HEK293 (cell line): ENCODE results near the gene B3GALT5.

ENCODE experiments used
- CTCF ChIA-PET: fragments of 350-600 bp; formaldehyde crosslinking; extraction: SDS; loops from one replicate; lab custom pipeline; 2021; ENCODE audit warnings: antibody characterized with exemption; lab: Yijun Ruan, JAX
- POLR2A ChIA-PET: fragments of 300-600 bp; formaldehyde crosslinking; extraction: SDS; loops from one replicate; lab custom pipeline; 2020; ENCODE audit warnings: antibody characterized with exemption, inconsistent platforms; lab: Yijun Ruan, JAX
- H3K27ac ChIP-seq: fragments of 200-500 bp; sonication (Bioruptor generic); 2 replicates; pipeline ENCODE4 v1.5.1; 2014; ENCODE audit warnings: low read depth, low read length, control low read depth, inconsistent platforms; ENCODE audit errors: extremely low read depth
- H3K36me3 ChIP-seq, 2 experiments: fragments of 200-500 bp in 1 of 2; sonication (Bioruptor generic) in 1 of 2; 1 replicate in 1 of 2; 2 replicates in 1 of 2; pipeline ENCODE4 v1.5.1; 2014 to 2017; ENCODE audit warnings: inconsistent platforms in 2 of 2, low read length in 2 of 2; ENCODE audit not compliant: control insufficient read depth in 2 of 2, insufficient read depth in 1 of 2
- H3K4me1 ChIP-seq: fragments of 200-500 bp; sonication (Bioruptor generic); 2 replicates; pipeline ENCODE4 v1.5.1; 2014; ENCODE audit warnings: mild to moderate bottlenecking, low read length, inconsistent platforms; ENCODE audit not compliant: control insufficient read depth, insufficient read depth
- H3K4me3 ChIP-seq: 2 replicates; pipeline ENCODE4 v1.5.1; 2011; ENCODE audit warnings: low read depth, mild to moderate bottlenecking, control low read depth, low read length, moderate library complexity
- H3K9me3 ChIP-seq: fragments of 200-500 bp; sonication (Bioruptor generic); 2 replicates; pipeline ENCODE4 v1.5.1; 2014; ENCODE audit warnings: low read depth, low read length, inconsistent platforms; ENCODE audit not compliant: control insufficient read depth, insufficient read depth
- GLIS1 ChIP-seq: fragments of 450-650 bp; formaldehyde crosslinking; IDR thresholded peaks from 2 replicates; pipeline ENCODE4 v1.5.1; 2016; ENCODE audit warnings: missing biosample characterization, missing genetic modification characterization
- OSR2 ChIP-seq: fragments of 450-650 bp; formaldehyde crosslinking; IDR thresholded peaks from 2 replicates; pipeline ENCODE4 v1.5.1; 2016; ENCODE audit warnings: missing biosample characterization, missing genetic modification characterization
- REPIN1 ChIP-seq: fragments of 450-650 bp; formaldehyde crosslinking; IDR thresholded peaks from 2 replicates; pipeline ENCODE4 v1.5.1; 2017; ENCODE audit warnings: missing biosample characterization, missing genetic modification characterization, low read depth
- ZNF112 ChIP-seq: fragments of 450-650 bp; formaldehyde crosslinking; IDR thresholded peaks from 2 replicates; pipeline ENCODE4 v1.5.0; 2017; ENCODE audit warnings: missing biosample characterization, missing genetic modification characterization
- ZNF114 ChIP-seq: fragments of 450-650 bp; formaldehyde crosslinking; IDR thresholded peaks from 2 replicates; pipeline ENCODE4 v1.5.0; 2017; ENCODE audit warnings: missing biosample characterization, missing genetic modification characterization
- ZNF157 ChIP-seq: fragments of 450-650 bp; formaldehyde crosslinking; IDR thresholded peaks from 2 replicates; pipeline ENCODE4 v1.5.1; 2016; ENCODE audit warnings: missing biosample characterization, missing genetic modification characterization
- ZNF239 ChIP-seq: fragments of 450-650 bp; formaldehyde crosslinking; IDR thresholded peaks from 2 replicates; pipeline ENCODE4 v1.5.1; 2016; ENCODE audit warnings: missing biosample characterization, missing genetic modification characterization
- ZNF24 ChIP-seq: fragments of 450-650 bp; formaldehyde crosslinking; IDR thresholded peaks from 2 replicates; pipeline ENCODE4 v1.5.1; 2016; ENCODE audit warnings: missing biosample characterization, missing genetic modification characterization
- ZNF248 ChIP-seq: fragments of 450-650 bp; formaldehyde crosslinking; IDR thresholded peaks from 2 replicates; pipeline ENCODE4 v1.5.1; 2017; ENCODE audit warnings: missing biosample characterization, missing genetic modification characterization
- ZNF26 ChIP-seq: fragments of 450-650 bp; formaldehyde crosslinking; IDR thresholded peaks from 2 replicates; pipeline ENCODE4 v1.5.1; 2016; ENCODE audit warnings: missing biosample characterization, missing genetic modification characterization
- ZNF280C ChIP-seq: fragments of 450-650 bp; formaldehyde crosslinking; IDR thresholded peaks from 2 replicates; pipeline ENCODE4 v1.5.1; 2016; ENCODE audit warnings: missing biosample characterization, missing genetic modification characterization
- ZNF280D ChIP-seq: fragments of 450-650 bp; formaldehyde crosslinking; IDR thresholded peaks from 2 replicates; pipeline ENCODE4 v1.5.1; 2016; ENCODE audit warnings: missing biosample characterization, missing genetic modification characterization
- ZNF37A ChIP-seq: fragments of 450-650 bp; IDR thresholded peaks from 2 replicates; pipeline ENCODE4 v1.5.1; 2018; ENCODE audit warnings: missing biosample characterization, missing genetic modification characterization
- ZNF488 ChIP-seq: fragments of 450-650 bp; formaldehyde crosslinking; IDR thresholded peaks from 2 replicates; pipeline ENCODE4 v1.5.1; 2016; ENCODE audit warnings: missing biosample characterization, missing genetic modification characterization
- ZNF549 ChIP-seq: fragments of 450-650 bp; IDR thresholded peaks from 2 replicates; pipeline ENCODE4 v1.5.1; 2018; ENCODE audit warnings: missing biosample characterization, missing genetic modification characterization, mild to moderate bottlenecking, inconsistent platforms, moderate library complexity
- ZNF561 ChIP-seq: fragments of 450-650 bp; IDR thresholded peaks from 2 replicates; pipeline ENCODE4 v1.5.1; 2018; ENCODE audit warnings: missing biosample characterization, missing genetic modification characterization, borderline replicate concordance
- ZNF600 ChIP-seq: fragments of 450-650 bp; formaldehyde crosslinking; IDR thresholded peaks from 2 replicates; pipeline ENCODE4 v1.5.1; 2016; ENCODE audit warnings: missing biosample characterization, missing genetic modification characterization
- ZNF626 ChIP-seq: fragments of 450-650 bp; sonication (Bioruptor Pico); formaldehyde crosslinking; IDR thresholded peaks from 2 replicates; pipeline ENCODE4 v1.5.1; 2018; ENCODE audit warnings: missing biosample characterization, missing genetic modification characterization, inconsistent platforms
- ZNF692 ChIP-seq: fragments of 450-650 bp; formaldehyde crosslinking; IDR thresholded peaks from 2 replicates; pipeline ENCODE4 v1.5.1; 2016; ENCODE audit warnings: missing biosample characterization, missing genetic modification characterization
- ZNF747 ChIP-seq: fragments of 450-650 bp; formaldehyde crosslinking; IDR thresholded peaks from 2 replicates; pipeline ENCODE4 v1.5.1; 2016; ENCODE audit warnings: missing biosample characterization, missing genetic modification characterization

The B3GALT5 gene

GRCh38 chr21:39645331-39645730 lies 32.6 kb downstream of the B3GALT5 start:
- POLR2A ChIA-PET = no interaction called here
- H3K36me3 ChIP-seq = no peaks in the 10 kb centered on the region

More at GRCh38 chr21:39645331-39645730, 32.6 kb downstream of the B3GALT5 start:
- Histone ChIP-seq H3K27ac (no peak overlapping the region), H3K9me3 (no peaks in the 10 kb centered on the region), H3K4me1 (no peaks in the 10 kb centered on the region), H3K4me3 (no peak overlapping the region)
- CTCF ChIA-PET = interaction anchor here (0.8 to 1.1 kb wide), 3 partner anchors 27 to 128 kb away, joined by 3 to 5 read pairs (median 4); no protein-coding TSS in a partner anchor
- no peak for TF ChIP-seq OSR2 (tag by site-specific recombination)
- no peak for TF ChIP-seq ZNF280D (tag by site-specific recombination)
- no peak for TF ChIP-seq ZNF114 (tag by site-specific recombination)
- TF ChIP-seq ZNF626 (tag by site-specific recombination) = no peak
- TF ChIP-seq ZNF549 (tag by site-specific recombination) = no peak
- no peak for TF ChIP-seq GLIS1
- no peak for TF ChIP-seq ZNF280C (tag by site-specific recombination)
- TF ChIP-seq ZNF248 (tag by site-specific recombination) = no peak
- no peak for TF ChIP-seq ZNF37A
- TF ChIP-seq ZNF488 (tag by site-specific recombination) = no peak
- TF ChIP-seq ZNF239 (tag by site-specific recombination) = no peak
- no peak for TF ChIP-seq ZNF747 (tag by site-specific recombination)
- no peak for TF ChIP-seq REPIN1 (tag by site-specific recombination)
- no peak for TF ChIP-seq ZNF561 (tag by site-specific recombination)
- no peak for TF ChIP-seq ZNF600 (tag by site-specific recombination)
- no peak for TF ChIP-seq ZNF26 (tag by site-specific recombination)
- no peak for TF ChIP-seq ZNF692 (tag by site-specific recombination)
- TF ChIP-seq ZNF24 = no peak
- TF ChIP-seq ZNF157 (tag by site-specific recombination) = no peak
- no peak for TF ChIP-seq ZNF112 (tag by site-specific recombination)
- TF ChIP-seq, all 188 proteins: peak for 0
